GM12892 (cell line): ENCODE measurements around the gene CYB5B.

Experiments used
- POLR2A ChIP-seq: IDR thresholded peaks from 2 replicates; pipeline ENCODE4 v1.6.1; 2011; ENCODE audit warnings: low read depth, low read length, control low read depth
- TAF1 ChIP-seq: IDR thresholded peaks from 2 replicates; pipeline ENCODE4 v1.6.1; 2011; ENCODE audit warnings: low read depth, mild to moderate bottlenecking, control low read depth, low read length, borderline replicate concordance

GRCh38 chr16:69399361-69399760 lies 25.1 kb upstream of the CYB5B start:
- TF ChIP-seq POLR2A, result no peak
- TF ChIP-seq TAF1, result no peak
